Lower leg skin (tissue), 4 donors: ENCODE data around the gene TBP. TPM values are rescaled to one million over a fixed set of nuclear protein-coding genes. Genes with fewer than 3 reads are reported as not detected.

Experiments used
- DNase-seq, 2 donors: peaks; one replicate each; pipeline ENCODE4 v3.0.0-alpha.2; 2019; ENCODE audit warnings: low spot score in 2 of 2
- H3K4me3 ChIP-seq: fragments of 200-600 bp; sonication (generic); 2 replicates; pipeline ENCODE4 v1.5.1; 2017; ENCODE audit warnings: mild to moderate bottlenecking, low read depth; ENCODE audit not compliant: poor library complexity, severe bottlenecking
- CTCF ChIP-seq, 3 donors: fragments of 450-650 bp; IDR thresholded peaks; one replicate each; pipeline ENCODE4 v1.5.1; 2016; ENCODE audit warnings: antibody characterized with exemption in 3 of 3, mild to moderate bottlenecking in 3 of 3, moderate library complexity in 2 of 3
- POLR2A ChIP-seq, 2 donors: fragments of 450-650 bp; IDR thresholded peaks; one replicate each; pipeline ENCODE4 v1.6.1; 2016 to 2017; ENCODE audit warnings: antibody characterized with exemption in 2 of 2, mild to moderate bottlenecking in 1 of 2, moderate library complexity in 1 of 2
- WGBS, 2 donors: methylation state at CpG; one replicate each; pipeline ENCODE4 v1.1.5; 2018; 5-methylcytosine and 5-hydroxymethylcytosine counted together
- intact Hi-C: fragments of 100-400 bp; cut with DNase I; formaldehyde crosslinking; loops from one replicate; pipeline ENCODE4 v1.15.0; 2023; ENCODE audit warnings: low total_unique reads
- total RNA-seq, 4 donors: library from RNA; depleted of rRNA; stranded (reverse); fragments of >200 nt; gene quantifications; one replicate each; pipeline ENCODE4 v1.1.0, GENCODE V29; 2016

Gene TBP
- total RNA-seq, 4 donors from 2014 or later: 12.8 to 17.4 (median 14.2) TPM

- H3K4me3 ChIP-seq: no peak overlapping the region
- 79 to 88% methylated on average over 7 of the region's 7 CpGs for WGBS, 2 donors
- intact Hi-C loops: loop anchor here (5.0 kb wide), 1 partner anchor 701 kb away; no protein-coding TSS in a partner anchor
- TF ChIP-seq POLR2A (IDR thresholded peaks at IDR 0.05): no peak
- no peak for TF ChIP-seq CTCF (IDR thresholded peaks at IDR 0.05)
- no peak for DNase-seq
Measured at GRCh38 chr6:170532867-170533488, 21.2 kb upstream of the TBP start.

DNA sequence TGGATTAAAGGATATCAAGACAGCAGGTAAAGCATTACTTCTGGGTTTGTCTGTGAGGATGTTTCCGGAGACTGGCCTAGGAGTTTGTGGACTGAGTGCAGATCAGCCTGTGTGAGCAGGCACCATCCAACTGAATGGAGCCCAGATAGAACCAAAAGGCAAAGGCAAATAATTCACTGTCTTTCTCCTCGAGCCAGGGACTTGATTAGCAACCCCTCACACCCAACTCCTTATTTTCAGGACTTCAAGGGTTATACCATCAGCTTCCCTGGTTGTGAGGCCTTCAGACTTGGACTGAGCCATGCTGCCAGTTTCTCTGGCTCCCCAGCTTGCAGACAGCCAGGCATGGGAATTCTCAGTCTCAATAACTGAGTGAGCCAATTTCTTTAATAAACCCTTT is 20.4 kb upstream of the TBP start:
- intact Hi-C loops: loop anchor here (5.0 kb wide), 1 partner anchor 701 kb away; no protein-coding TSS in a partner anchor
- no peak overlapping the region for H3K4me3 ChIP-seq
- no peak for DNase-seq
- 62 to 78% methylated on average over 2 of the region's 2 CpGs for WGBS, 2 donors
- TF ChIP-seq POLR2A (IDR thresholded peaks at IDR 0.05): no peak

GRCh38 chr6:170535004-170535403 is 19.2 kb upstream of the TBP start:
- intact Hi-C loops: no loop called here
- no peak overlapping the region for H3K4me3 ChIP-seq
- 94% methylated on average over 5 of the region's 5 CpGs for WGBS, 2 donors
- DNase-seq: no peak
- TF ChIP-seq POLR2A (IDR thresholded peaks at IDR 0.05) (no peak), CTCF (IDR thresholded peaks at IDR 0.05) (no peak)

DNA sequence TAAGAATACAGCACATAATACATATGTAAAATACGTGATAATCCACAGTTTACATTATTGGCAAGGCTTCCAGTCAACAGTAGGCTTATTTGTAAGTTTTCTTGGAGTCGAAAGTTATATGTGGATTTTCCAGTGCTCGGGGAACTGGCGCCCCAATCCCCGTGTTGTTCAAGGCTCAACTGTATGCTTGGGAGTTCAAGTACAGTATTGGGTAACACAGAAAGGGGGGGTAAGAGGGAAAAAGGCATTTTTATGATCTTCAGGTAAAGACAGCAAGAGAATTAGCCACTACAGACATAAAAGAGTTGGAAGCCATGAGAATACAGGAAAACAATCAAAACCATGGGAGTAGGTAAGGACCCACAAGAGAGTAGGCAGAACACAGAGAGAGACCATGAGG is 17.5 kb upstream of the TBP start:
- TF ChIP-seq POLR2A (IDR thresholded peaks at IDR 0.05): no peak
- TF ChIP-seq CTCF (IDR thresholded peaks at IDR 0.05): no peak
- 84 to 89% methylated on average over 5 of the region's 5 CpGs for WGBS, 2 donors
- DNase-seq: no peak
- H3K4me3 ChIP-seq: no peak overlapping the region
- intact Hi-C loops: no loop called here

- intact Hi-C loops: no loop called here
Measured at GRCh38 chr6:170537329-170537728, 16.8 kb upstream of the TBP start.

More at GRCh38 chr6:170537329-170537728, 16.8 kb upstream of the TBP start:
- WGBS, 2 donors: 83 to 87% methylated on average over 4 of the region's 4 CpGs
- DNase-seq: no peak
- TF ChIP-seq CTCF (IDR thresholded peaks at IDR 0.05) (no peak), POLR2A (IDR thresholded peaks at IDR 0.05) (no peak)
- no peak overlapping the region for H3K4me3 ChIP-seq
